HepG2 (cell line): Measurements from ENCODE around the gene SUSD6. TPM values are rescaled to one million over a fixed set of nuclear protein-coding genes. Genes with fewer than 3 reads are reported as not detected.

Experiments used
- IRX3 ChIP-seq: sonication (generic); formaldehyde crosslinking; IDR thresholded peaks from 2 replicates; pipeline ENCODE4 v1.8.1; 2023; ENCODE audit warnings: mild to moderate bottlenecking, low read depth, missing genetic modification reagents, borderline replicate concordance
- NFKBIZ ChIP-seq: IDR thresholded peaks from 2 replicates; pipeline ENCODE4 v1.6.1; 2018; ENCODE audit warnings: missing genetic modification reagents, missing compliant biosample characterization
- RARG ChIP-seq: sonication (generic); formaldehyde crosslinking; IDR thresholded peaks from 2 replicates; pipeline ENCODE4 v1.4.0; 2020; ENCODE audit warnings: low read depth, mild to moderate bottlenecking, missing genetic modification reagents
- RORA ChIP-seq: sonication (generic); formaldehyde crosslinking; IDR thresholded peaks from 2 replicates; pipeline ENCODE4 v1.5.0; 2020; ENCODE audit warnings: mild to moderate bottlenecking, missing genetic modification reagents, moderate library complexity
- ZBTB42 ChIP-seq: sonication (generic); formaldehyde crosslinking; IDR thresholded peaks from 2 replicates; pipeline ENCODE4 v1.5.0; 2020; ENCODE audit warnings: mild to moderate bottlenecking, missing genetic modification reagents
- ZFP1 ChIP-seq: IDR thresholded peaks from 2 replicates; pipeline ENCODE4 v1.6.1; 2016
- ZNF124 ChIP-seq: sonication (generic); formaldehyde crosslinking; IDR thresholded peaks from 2 replicates; pipeline ENCODE4 v1.4.0; 2020; ENCODE audit warnings: missing genetic modification reagents
- ZNF24 ChIP-seq: fragments of 450-650 bp; IDR thresholded peaks from 2 replicates; pipeline ENCODE4 v1.6.1; 2017; ENCODE audit warnings: antibody characterized with exemption, mild to moderate bottlenecking
- ZNF614 ChIP-seq: IDR thresholded peaks from 2 replicates; pipeline ENCODE4 v1.6.1; 2018; ENCODE audit warnings: missing biosample characterization, missing genetic modification reagents, inconsistent platforms, borderline replicate concordance
- ZNF766 ChIP-seq: sonication (generic); formaldehyde crosslinking; IDR thresholded peaks from 2 replicates; pipeline ENCODE4 v1.5.0; 2020; ENCODE audit warnings: missing genetic modification reagents, borderline replicate concordance
- polyA plus RNA-seq, 8 experiments: library from polyadenylated mRNA; depleted of rRNA in 3 of 8; stranded (reverse) in 7 of 8; unstranded in 1 of 8; fragments of >200 nt; fragmentation: Illumina TruSeq in 4 of 8; extraction: Trizol in 4 of 8; gene quantifications; 2 replicates each; pipeline versions ENCODE4 v1.2.1 to v1.2.3, GENCODE V29; 2011 to 2016; ENCODE audit warnings: low read depth in 4 of 8, missing spikeins in 1 of 8, mixed read lengths in 1 of 8; ENCODE audit not compliant: insufficient read depth in 1 of 8
- total RNA-seq, 5 experiments: library from RNA; depleted of rRNA; stranded (reverse); fragments of >200 nt; fragmentation: Illumina TruSeq; extraction: Trizol; gene quantifications; 2 replicates each; pipeline ENCODE4 v1.2.3, GENCODE V29; 2016; ENCODE audit warnings: low read depth in 1 of 5
- TF ChIP-seq, protein P1 (sequence below): sonication (generic); formaldehyde crosslinking; IDR thresholded peaks from 2 replicates; pipeline ENCODE4 v1.5.0; 2020; ENCODE audit warnings: mild to moderate bottlenecking, missing genetic modification reagents, borderline replicate concordance
- TF ChIP-seq, protein P2 (sequence below): sonication (generic); formaldehyde crosslinking; conservative IDR thresholded peaks from 2 replicates; pipeline ENCODE4 v1.4.0; 2020; ENCODE audit warnings: missing genetic modification reagents
- TF ChIP-seq, protein P3 (sequence below): sonication (generic); formaldehyde crosslinking; IDR thresholded peaks from 2 replicates; pipeline ENCODE4 v1.9.0; 2021; ENCODE audit warnings: missing genetic modification reagents, borderline replicate concordance
- TF ChIP-seq, protein P4 (sequence below): IDR thresholded peaks from 2 replicates; pipeline ENCODE4 v1.6.1; 2016; ENCODE audit warnings: missing genetic modification reagents, missing compliant biosample characterization

The SUSD6 gene
- total and polyA plus RNA-seq, 2 of the 13 experiments (the other 11 are each of a cell fraction or from before 2014, with no cell fraction given) = 7.2 to 7.4 TPM

DNA sequence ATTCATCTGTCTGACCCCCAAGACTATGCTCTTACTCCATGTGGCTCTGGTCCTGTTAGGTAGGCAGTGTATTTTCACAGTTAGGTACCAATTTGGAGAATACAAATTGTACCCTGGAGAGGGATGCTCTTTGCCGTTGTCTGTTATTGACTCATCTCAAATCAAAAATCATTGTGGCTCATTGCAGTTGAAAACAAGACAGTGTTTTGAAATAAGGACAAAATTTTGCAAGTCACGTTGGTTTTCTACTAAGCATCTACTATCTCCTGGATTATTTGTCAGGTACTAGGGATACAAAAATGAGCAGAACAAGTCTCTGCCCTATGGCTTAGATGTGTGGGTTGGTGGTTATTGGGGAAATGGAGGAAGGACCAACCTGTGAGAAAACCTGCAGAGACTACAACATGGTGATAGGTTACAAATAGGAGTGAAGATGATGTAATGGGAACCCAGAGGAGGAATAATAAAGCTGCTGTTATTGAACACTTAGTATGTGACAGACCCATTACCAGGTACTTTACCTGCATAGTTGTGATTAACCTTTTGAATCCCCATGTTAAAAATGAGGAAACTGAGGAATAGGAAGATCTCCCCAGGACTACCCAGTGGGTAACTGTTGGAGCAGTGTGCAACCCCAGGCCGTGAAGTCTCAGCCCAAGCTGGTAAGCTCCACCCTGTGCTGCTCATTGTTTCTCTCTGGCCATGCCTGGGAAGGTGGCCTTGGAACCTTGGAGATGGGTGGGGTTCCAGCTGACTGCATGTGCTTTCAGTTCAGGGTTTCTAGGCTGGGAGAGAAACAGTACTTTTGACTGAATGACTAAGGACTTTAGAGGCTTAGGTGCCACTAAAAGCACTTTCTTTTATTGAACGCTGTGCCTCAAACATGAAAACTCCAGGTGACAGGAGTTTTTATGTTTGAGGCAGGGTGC lies 82.7 kb downstream of the SUSD6 start (continued):
- TF ChIP-seq, protein P1, sequence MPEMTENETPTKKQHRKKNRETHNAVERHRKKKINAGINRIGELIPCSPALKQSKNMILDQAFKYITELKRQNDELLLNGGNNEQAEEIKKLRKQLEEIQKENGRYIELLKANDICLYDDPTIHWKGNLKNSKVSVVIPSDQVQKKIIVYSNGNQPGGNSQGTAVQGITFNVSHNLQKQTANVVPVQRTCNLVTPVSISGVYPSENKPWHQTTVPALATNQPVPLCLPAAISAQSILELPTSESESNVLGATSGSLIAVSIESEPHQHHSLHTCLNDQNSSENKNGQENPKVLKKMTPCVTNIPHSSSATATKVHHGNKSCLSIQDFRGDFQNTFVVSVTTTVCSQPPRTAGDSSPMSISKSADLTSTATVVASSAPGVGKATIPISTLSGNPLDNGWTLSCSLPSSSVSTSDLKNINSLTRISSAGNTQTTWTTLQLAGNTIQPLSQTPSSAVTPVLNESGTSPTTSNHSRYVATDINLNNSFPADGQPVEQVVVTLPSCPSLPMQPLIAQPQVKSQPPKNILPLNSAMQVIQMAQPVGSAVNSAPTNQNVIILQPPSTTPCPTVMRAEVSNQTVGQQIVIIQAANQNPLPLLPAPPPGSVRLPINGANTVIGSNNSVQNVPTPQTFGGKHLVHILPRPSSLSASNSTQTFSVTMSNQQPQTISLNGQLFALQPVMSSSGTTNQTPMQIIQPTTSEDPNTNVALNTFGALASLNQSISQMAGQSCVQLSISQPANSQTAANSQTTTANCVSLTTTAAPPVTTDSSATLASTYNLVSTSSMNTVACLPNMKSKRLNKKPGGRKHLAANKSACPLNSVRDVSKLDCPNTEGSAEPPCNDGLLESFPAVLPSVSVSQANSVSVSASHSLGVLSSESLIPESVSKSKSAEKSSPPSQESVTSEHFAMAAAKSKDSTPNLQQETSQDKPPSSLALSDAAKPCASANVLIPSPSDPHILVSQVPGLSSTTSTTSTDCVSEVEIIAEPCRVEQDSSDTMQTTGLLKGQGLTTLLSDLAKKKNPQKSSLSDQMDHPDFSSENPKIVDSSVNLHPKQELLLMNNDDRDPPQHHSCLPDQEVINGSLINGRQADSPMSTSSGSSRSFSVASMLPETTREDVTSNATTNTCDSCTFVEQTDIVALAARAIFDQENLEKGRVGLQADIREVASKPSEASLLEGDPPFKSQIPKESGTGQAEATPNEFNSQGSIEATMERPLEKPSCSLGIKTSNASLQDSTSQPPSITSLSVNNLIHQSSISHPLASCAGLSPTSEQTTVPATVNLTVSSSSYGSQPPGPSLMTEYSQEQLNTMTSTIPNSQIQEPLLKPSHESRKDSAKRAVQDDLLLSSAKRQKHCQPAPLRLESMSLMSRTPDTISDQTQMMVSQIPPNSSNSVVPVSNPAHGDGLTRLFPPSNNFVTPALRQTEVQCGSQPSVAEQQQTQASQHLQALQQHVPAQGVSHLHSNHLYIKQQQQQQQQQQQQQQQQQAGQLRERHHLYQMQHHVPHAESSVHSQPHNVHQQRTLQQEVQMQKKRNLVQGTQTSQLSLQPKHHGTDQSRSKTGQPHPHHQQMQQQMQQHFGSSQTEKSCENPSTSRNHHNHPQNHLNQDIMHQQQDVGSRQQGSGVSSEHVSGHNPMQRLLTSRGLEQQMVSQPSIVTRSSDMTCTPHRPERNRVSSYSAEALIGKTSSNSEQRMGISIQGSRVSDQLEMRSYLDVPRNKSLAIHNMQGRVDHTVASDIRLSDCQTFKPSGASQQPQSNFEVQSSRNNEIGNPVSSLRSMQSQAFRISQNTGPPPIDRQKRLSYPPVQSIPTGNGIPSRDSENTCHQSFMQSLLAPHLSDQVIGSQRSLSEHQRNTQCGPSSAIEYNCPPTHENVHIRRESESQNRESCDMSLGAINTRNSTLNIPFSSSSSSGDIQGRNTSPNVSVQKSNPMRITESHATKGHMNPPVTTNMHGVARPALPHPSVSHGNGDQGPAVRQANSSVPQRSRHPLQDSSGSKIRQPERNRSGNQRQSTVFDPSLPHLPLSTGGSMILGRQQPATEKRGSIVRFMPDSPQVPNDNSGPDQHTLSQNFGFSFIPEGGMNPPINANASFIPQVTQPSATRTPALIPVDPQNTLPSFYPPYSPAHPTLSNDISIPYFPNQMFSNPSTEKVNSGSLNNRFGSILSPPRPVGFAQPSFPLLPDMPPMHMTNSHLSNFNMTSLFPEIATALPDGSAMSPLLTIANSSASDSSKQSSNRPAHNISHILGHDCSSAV (CRISPR knock-in tag) = no peak
- TF ChIP-seq ZBTB42 (no peak), RARG (CRISPR knock-in tag) (no peak), ZNF124 (CRISPR knock-in tag) (no peak), IRX3 (no peak), ZFP1 (CRISPR knock-in tag) (no peak), ZNF766 (CRISPR knock-in tag) (no peak), ZNF24 (no peak), RORA (CRISPR knock-in tag) (no peak), NFKBIZ (CRISPR knock-in tag) (no peak), ZNF614 (CRISPR knock-in tag) (no peak)
- TF ChIP-seq, protein P2, sequence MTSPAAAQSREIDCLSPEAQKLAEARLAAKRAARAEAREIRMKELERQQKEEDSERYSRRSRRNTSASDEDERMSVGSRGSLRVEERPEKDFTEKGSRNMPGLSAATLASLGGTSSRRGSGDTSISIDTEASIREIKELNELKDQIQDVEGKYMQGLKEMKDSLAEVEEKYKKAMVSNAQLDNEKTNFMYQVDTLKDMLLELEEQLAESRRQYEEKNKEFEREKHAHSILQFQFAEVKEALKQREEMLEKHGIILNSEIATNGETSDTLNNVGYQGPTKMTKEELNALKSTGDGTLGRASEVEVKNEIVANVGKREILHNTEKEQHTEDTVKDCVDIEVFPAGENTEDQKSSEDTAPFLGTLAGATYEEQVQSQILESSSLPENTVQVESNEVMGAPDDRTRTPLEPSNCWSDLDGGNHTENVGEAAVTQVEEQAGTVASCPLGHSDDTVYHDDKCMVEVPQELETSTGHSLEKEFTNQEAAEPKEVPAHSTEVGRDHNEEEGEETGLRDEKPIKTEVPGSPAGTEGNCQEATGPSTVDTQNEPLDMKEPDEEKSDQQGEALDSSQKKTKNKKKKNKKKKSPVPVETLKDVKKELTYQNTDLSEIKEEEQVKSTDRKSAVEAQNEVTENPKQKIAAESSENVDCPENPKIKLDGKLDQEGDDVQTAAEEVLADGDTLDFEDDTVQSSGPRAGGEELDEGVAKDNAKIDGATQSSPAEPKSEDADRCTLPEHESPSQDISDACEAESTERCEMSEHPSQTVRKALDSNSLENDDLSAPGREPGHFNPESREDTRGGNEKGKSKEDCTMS (CRISPR knock-in tag) = no peak
- TF ChIP-seq, protein P3, sequence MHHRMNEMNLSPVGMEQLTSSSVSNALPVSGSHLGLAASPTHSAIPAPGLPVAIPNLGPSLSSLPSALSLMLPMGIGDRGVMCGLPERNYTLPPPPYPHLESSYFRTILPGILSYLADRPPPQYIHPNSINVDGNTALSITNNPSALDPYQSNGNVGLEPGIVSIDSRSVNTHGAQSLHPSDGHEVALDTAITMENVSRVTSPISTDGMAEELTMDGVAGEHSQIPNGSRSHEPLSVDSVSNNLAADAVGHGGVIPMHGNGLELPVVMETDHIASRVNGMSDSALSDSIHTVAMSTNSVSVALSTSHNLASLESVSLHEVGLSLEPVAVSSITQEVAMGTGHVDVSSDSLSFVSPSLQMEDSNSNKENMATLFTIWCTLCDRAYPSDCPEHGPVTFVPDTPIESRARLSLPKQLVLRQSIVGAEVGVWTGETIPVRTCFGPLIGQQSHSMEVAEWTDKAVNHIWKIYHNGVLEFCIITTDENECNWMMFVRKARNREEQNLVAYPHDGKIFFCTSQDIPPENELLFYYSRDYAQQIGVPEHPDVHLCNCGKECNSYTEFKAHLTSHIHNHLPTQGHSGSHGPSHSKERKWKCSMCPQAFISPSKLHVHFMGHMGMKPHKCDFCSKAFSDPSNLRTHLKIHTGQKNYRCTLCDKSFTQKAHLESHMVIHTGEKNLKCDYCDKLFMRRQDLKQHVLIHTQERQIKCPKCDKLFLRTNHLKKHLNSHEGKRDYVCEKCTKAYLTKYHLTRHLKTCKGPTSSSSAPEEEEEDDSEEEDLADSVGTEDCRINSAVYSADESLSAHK = no peak
- TF ChIP-seq, protein P4, sequence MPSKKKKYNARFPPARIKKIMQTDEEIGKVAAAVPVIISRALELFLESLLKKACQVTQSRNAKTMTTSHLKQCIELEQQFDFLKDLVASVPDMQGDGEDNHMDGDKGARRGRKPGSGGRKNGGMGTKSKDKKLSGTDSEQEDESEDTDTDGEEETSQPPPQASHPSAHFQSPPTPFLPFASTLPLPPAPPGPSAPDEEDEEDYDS (CRISPR knock-in tag) = 0 out of 2 replicates have a peak, but pooled peaks have one; percentile 32
